ENCODE data around the gene ZNF609. TPM values are rescaled to one million over a fixed set of nuclear protein-coding genes. Genes with fewer than 3 reads are reported as not detected.

ZNF609 gene
- total and polyA plus RNA-seq, 2 of the 13 experiments (the other 11 are each of a cell fraction or from before 2014, with no cell fraction given) = 8.9 to 9.9 TPM

- no peak for TF ChIP-seq SNAPC4 (CRISPR knock-in tag; IDR thresholded peaks at IDR 0.05)
- no peak for TF ChIP-seq CBX2 (IDR thresholded peaks at IDR 0.05; ENCODE audit: low read depth, low read length)
- no peak for TF ChIP-seq CBX2 (CRISPR knock-in tag; IDR thresholded peaks at IDR 0.05; ENCODE audit: low read depth)
- TF ChIP-seq RNF219 (CRISPR knock-in tag; IDR thresholded peaks at IDR 0.05) = no peak
- TF ChIP-seq RARA (CRISPR knock-in tag; IDR thresholded peaks at IDR 0.05) = peak; percentile 85
- TF ChIP-seq ZNF530 (CRISPR knock-in tag; IDR thresholded peaks at IDR 0.05; ENCODE audit: low read depth) = no peak
- no peak for TF ChIP-seq HMGA1 (CRISPR knock-in tag; conservative IDR thresholded peaks at IDR 0.05)
- TF ChIP-seq ZZZ3 (CRISPR knock-in tag; IDR thresholded peaks at IDR 0.05; ENCODE audit: borderline replicate concordance) = no peak
- TF ChIP-seq ZNF713 (CRISPR knock-in tag; IDR thresholded peaks at IDR 0.05) = no peak
- peak; percentile 79 for TF ChIP-seq ZGPAT (CRISPR knock-in tag; IDR thresholded peaks at IDR 0.05)
- no peak for TF ChIP-seq ZNF549 (CRISPR knock-in tag; IDR thresholded peaks at IDR 0.05)
- no peak; the same call in 1 of the 2 replicates for TF ChIP-seq PRDM10 (CRISPR knock-in tag; IDR thresholded peaks at IDR 0.05; ENCODE audit: low read depth)
- peak; percentile 55 for TF ChIP-seq MNT (IDR thresholded peaks at IDR 0.05)
These were observed 191.3 kb downstream of the ZNF609 start (continued) for GRCh38 chr15:64651601-64652191.
